OCI-M2 (cell line): ENCODE results near the gene FRAS1.

Source experiments
- DNase-seq: peaks from one replicate; lab custom pipeline; 2025; ENCODE audit not compliant: unreplicated experiment; lab: John Stamatoyannopoulos, UW

Gene FRAS1

GRCh38 chr4:78566834-78567499 lies 509.8 kb downstream of the FRAS1 start:
- no peak for DNase-seq

DNA sequence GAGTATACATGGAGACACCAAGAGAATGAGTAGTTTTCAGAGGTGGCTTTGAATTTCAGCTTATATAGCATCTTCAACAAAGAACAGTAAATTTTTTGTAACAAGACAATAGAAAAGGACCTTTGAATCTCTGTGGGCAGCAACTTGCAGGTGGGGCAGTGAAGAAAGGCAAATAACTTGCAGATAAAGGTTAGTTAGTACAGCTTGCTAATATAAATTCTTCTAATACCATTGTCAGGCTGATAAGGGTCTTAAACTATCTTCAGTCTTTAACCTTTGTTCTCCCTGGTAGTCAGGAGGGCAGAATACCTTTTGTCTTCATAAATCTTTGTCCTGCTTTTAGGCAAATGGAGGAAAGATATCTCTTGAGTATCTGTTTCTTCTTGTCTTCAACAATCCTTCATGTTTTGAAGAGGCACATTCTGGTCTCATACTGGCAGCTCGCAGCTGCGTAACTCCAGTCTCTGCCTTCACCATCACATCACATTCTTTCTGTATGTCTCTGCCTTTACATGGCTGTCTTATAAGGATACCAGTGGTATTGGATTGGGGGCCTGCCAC lies 510.5 kb downstream of the FRAS1 start:
- no peak for DNase-seq

- no peak for DNase-seq
Measured at GRCh38 chr4:78568640-78569305, 511.6 kb downstream of the FRAS1 start.

- DNase-seq: no peak
Measured at GRCh38 chr4:78569306-78569821, 512.2 kb downstream of the FRAS1 start.

GRCh38 chr4:78570117-78570516 lies 513.0 kb downstream of the FRAS1 start:
- no peak for DNase-seq

GRCh38 chr4:78571804-78572203 lies 514.7 kb downstream of the FRAS1 start:
- no peak for DNase-seq

DNA sequence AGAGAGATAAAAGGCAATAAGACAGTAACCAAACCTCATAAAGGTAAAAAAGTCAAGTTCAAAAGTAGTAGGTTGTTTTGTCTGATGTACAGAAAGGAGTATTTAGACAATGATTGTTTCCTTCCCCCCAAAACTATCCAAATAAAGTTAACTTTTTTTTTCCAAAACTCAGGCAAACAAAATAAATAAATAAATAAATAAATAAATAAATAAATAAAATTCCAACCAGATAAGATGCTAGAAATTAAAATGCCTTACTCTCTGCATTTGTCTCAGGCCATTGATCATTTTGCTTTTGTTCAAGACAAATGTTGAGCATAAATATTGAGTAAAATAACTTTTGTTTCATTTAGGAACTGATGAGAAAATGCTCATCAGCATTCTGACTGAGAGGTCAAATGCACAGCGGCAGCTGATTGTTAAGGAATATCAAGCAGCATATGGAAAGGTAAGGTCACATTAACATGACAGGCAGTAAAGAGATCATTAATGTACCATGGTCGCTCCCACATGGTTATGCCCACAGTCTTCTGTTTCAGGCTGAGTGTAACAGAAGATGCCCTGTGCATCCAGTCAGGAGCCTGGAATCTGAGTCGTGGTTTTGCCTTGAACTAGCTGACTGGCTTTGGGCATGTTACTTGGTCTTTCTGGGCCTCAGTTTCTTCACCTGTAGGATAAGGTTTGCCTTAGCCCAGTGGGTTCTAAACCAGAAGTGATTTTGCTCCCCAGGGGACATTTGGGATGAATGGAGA lies 521.7 kb downstream of the FRAS1 start:
- no peak for DNase-seq

- DNase-seq: no peak
Measured at GRCh38 chr4:78581618-78582017, 524.5 kb downstream of the FRAS1 start.

DNA sequence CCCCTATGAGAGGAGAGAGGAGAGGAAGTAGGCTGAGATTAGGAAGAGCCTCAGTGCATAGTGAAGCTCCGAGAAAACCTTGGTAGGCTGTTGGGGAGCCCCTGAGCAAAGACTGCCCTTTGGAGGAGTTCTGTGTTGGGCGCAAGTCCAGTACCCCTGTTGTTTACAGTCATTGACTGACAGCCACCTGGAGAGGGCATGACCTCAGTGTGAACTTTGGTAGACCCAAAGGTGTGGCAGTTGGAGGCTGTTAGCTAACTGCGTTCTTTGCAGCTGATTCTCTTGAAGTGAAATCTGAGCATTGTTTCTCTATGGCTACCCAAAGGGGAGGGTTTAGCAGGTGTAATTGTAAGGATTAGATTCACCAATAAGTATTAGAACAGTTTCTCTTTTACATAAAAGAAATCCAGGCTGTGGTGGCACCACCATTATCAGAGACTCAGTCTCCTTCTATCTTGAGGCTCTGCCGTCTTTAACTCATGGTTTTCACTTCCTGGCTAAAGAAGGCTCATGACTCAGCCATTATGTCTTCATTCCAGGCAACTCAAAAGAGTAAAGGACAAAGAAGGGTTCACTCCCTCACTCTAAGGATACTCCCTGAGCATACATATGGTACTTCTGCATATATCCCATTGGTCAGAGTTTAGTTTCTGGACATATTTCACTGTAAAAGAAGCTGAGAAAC lies 527.9 kb downstream of the FRAS1 start:
- no peak for DNase-seq

- DNase-seq: no peak
Measured at GRCh38 chr4:78585633-78586032, 528.5 kb downstream of the FRAS1 start.

GRCh38 chr4:78588894-78589545 lies 531.9 kb downstream of the FRAS1 start:
- no peak for DNase-seq

DNA sequence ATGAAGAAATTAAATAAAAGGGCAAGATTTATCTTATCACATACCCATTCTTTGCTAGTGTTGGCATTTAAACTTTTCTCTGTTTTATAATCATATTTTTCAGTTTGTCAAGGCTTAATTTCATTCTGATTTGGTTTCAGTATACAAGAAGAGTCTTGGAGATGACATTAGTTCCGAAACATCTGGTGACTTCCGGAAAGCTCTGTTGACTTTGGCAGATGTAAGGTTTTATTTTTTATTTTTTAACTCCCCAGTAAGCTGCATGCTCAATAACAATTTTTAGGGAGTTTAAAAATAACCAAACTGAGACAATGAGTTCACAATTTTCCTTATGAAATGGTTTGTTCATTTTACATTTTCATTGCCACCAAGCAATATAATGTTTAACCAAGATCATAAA lies 534.3 kb downstream of the FRAS1 start:
- DNase-seq: no peak

- DNase-seq: no peak
Measured at GRCh38 chr4:78592088-78592783, 535.1 kb downstream of the FRAS1 start.
